ENCODE data around the gene GBGT1. TPM values are rescaled to one million over a fixed set of nuclear protein-coding genes. Genes with fewer than 3 reads are reported as not detected.

Gene GBGT1
- total RNA-seq, 1 experiment from 2014 or later = 16.5 TPM

DNA sequence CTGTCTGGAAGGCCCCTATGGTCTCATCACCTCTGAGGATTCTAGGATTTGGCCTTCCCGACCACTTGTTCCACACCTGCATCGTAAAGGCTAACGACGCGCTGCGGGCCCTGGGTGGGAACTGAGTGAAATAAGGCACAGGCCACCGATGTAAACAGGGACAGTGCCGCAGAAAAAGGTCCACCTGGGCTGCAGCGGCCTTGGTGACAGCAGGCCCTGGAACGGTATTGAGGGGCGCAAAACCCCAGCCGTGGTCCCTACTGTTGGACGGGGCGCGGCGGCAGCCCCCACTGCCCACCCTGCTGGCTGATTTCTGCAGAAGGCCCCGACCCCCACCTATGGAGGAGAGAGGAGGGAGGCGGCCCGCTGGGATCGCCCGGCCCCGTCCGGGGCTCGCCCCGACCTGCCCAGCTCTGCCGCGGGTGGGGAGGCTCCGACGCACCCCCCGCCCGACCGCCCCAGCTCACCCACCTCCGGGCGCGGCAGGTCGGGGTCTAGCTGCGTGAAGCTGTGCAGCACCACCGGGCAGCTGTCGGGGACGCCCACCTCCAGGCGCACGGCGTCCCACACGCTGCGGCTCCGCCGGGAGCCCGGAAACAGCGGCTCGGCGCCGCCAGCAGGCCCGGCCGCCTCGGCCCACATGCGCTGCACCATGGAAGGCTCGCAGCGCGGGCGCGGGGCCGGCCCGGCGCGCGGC is 43.1 kb downstream of the GBGT1 start (continued):
- no peak for TF ChIP-seq ZNF263 (CRISPR knock-in tag; IDR thresholded peaks at IDR 0.05; ENCODE audit: low read depth)
- TF ChIP-seq, protein P1, sequence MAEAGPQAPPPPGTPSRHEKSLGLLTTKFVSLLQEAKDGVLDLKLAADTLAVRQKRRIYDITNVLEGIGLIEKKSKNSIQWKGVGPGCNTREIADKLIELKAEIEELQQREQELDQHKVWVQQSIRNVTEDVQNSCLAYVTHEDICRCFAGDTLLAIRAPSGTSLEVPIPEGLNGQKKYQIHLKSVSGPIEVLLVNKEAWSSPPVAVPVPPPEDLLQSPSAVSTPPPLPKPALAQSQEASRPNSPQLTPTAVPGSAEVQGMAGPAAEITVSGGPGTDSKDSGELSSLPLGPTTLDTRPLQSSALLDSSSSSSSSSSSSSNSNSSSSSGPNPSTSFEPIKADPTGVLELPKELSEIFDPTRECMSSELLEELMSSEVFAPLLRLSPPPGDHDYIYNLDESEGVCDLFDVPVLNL (CRISPR knock-in tag; IDR thresholded peaks at IDR 0.05; ENCODE audit: borderline replicate concordance, low read depth) = peak; percentile 17; the same call in 1 of the 2 replicates
- TF ChIP-seq, protein P2, sequence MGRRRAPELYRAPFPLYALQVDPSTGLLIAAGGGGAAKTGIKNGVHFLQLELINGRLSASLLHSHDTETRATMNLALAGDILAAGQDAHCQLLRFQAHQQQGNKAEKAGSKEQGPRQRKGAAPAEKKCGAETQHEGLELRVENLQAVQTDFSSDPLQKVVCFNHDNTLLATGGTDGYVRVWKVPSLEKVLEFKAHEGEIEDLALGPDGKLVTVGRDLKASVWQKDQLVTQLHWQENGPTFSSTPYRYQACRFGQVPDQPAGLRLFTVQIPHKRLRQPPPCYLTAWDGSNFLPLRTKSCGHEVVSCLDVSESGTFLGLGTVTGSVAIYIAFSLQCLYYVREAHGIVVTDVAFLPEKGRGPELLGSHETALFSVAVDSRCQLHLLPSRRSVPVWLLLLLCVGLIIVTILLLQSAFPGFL (CRISPR knock-in tag; IDR thresholded peaks at IDR 0.05; ENCODE audit: borderline replicate concordance) = no peak
- no peak for TF ChIP-seq ZBTB21 (CRISPR knock-in tag; IDR thresholded peaks at IDR 0.05; ENCODE audit: borderline replicate concordance)
- TF ChIP-seq ZNF232 (CRISPR knock-in tag; IDR thresholded peaks at IDR 0.05) = no peak
- TF ChIP-seq, protein P3, sequence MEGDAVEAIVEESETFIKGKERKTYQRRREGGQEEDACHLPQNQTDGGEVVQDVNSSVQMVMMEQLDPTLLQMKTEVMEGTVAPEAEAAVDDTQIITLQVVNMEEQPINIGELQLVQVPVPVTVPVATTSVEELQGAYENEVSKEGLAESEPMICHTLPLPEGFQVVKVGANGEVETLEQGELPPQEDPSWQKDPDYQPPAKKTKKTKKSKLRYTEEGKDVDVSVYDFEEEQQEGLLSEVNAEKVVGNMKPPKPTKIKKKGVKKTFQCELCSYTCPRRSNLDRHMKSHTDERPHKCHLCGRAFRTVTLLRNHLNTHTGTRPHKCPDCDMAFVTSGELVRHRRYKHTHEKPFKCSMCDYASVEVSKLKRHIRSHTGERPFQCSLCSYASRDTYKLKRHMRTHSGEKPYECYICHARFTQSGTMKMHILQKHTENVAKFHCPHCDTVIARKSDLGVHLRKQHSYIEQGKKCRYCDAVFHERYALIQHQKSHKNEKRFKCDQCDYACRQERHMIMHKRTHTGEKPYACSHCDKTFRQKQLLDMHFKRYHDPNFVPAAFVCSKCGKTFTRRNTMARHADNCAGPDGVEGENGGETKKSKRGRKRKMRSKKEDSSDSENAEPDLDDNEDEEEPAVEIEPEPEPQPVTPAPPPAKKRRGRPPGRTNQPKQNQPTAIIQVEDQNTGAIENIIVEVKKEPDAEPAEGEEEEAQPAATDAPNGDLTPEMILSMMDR (IDR thresholded peaks at IDR 0.05) = no peak

DNA sequence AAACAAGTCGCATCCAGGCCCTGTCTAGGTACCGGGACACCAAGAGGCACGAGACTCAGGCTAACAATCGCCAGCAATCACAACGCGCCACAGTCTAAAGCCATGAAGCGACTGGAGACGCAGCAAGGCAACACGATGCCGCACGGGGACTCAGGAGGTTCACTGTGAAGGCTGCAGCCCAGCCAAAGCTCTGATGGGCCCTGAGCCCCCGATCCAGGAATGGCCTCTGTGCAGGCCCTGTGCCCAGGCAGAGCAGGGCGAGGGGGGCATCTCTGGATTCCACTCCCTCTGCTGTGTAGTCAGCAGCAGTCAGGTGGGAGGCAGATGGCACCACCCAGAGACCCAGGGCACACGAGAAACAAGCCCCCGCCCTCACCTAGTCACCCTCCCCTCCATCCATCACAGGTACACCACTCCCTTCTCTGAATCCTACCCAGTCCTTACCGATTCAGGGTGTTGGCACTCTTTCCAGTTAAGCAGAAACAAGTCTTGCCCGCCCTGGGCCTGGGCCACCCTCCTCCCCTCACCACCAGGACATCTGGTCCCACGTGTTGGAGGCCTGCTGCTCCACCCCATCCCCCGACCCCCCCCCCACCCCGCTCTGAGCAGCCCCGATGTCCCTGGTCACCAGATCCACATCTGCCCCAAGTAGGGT is 43.7 kb downstream of the GBGT1 start:
- ATAC-seq = no peak
- ChIA-PET CTCF (interaction anchor here (1.0 to 6.0 kb wide), 5 partner anchors 10 to 71 kb away, joined by 3 to 70 read pairs (median 8); no protein-coding TSS in a partner anchor), POLR2A (interaction anchor here (1.0 kb wide), 1 partner anchor 24 kb away, joined by 3 read pairs; no protein-coding TSS in a partner anchor)
- no peak for DNase-seq (ENCODE audit: low spot score)
- no peak overlapping the region for H3K27ac Mint-ChIP-seq
- peak overlapping the region; percentile 75 for H3K4me3 Mint-ChIP-seq
- no peak for TF ChIP-seq NR3C1 (CRISPR knock-in tag; conservative IDR thresholded peaks at IDR 0.05; ENCODE audit: low read depth)
- peaks cover 55% of the 10 kb centered on the region for H3K27me3 Mint-ChIP-seq (ENCODE audit: low read depth)
- no peaks in the 10 kb centered on the region for H3K9me3 Mint-ChIP-seq
- peaks cover 12% of the 10 kb centered on the region for H3K4me1 Mint-ChIP-seq
- H3K36me3 Mint-ChIP-seq = no peaks in the 10 kb centered on the region

DNA sequence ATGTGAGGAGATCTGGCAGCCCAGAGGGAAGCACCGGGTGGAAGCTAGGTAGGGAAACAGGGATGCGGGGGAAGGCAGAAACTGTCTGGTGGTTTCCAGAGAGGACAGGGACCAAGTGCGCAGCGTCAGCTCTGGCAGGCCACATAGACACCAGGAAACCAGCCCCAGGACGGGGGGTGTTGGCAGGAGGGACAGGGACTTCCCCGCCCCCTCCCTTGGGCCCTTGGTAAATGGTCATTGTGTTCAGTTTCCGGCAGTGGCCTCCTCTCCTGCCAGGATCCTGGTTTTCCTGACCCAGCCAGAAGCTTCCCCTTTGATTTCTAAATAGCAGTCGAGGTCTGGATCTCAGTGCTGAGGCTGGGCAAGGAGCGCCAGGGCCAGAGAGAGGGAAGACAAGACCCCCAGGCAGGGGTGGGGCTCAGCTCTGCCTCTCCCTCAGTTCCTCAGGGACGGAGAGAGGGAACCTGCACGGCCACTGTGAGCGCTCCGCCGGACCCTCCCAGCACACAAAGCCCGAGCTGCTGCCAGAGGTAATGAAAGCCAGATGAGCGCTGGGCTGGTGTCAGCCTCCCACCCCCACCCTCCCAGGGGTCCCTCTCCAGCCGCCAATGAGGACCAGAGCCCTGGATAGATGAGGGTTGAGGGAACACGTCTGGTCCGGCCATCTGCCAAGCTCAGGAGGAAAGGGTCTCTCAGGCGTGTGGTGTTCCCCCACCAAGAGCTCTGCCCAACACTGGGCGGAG is 44.4 kb downstream of the GBGT1 start:
- H3K4me3 Mint-ChIP-seq = peak overlapping the region; percentile 75
- H3K4me1 Mint-ChIP-seq = peaks cover 12% of the 10 kb centered on the region
- DNase-seq (ENCODE audit: low spot score) (no peak), ATAC-seq (no peak)
- ChIA-PET POLR2A (interaction anchor here (1.0 kb wide), 1 partner anchor 25 kb away, joined by 3 read pairs; no protein-coding TSS in a partner anchor), CTCF (interaction anchor here (1.0 to 6.0 kb wide), 8 partner anchors 10 to 71 kb away, joined by 3 to 70 read pairs (median 6); no protein-coding TSS in a partner anchor)
- H3K27ac Mint-ChIP-seq = no peak overlapping the region
- no peaks in the 10 kb centered on the region for H3K36me3 Mint-ChIP-seq
- peaks cover 51% of the 10 kb centered on the region for H3K27me3 Mint-ChIP-seq (ENCODE audit: low read depth)
- no peaks in the 10 kb centered on the region for H3K9me3 Mint-ChIP-seq
- TF ChIP-seq, protein P4, sequence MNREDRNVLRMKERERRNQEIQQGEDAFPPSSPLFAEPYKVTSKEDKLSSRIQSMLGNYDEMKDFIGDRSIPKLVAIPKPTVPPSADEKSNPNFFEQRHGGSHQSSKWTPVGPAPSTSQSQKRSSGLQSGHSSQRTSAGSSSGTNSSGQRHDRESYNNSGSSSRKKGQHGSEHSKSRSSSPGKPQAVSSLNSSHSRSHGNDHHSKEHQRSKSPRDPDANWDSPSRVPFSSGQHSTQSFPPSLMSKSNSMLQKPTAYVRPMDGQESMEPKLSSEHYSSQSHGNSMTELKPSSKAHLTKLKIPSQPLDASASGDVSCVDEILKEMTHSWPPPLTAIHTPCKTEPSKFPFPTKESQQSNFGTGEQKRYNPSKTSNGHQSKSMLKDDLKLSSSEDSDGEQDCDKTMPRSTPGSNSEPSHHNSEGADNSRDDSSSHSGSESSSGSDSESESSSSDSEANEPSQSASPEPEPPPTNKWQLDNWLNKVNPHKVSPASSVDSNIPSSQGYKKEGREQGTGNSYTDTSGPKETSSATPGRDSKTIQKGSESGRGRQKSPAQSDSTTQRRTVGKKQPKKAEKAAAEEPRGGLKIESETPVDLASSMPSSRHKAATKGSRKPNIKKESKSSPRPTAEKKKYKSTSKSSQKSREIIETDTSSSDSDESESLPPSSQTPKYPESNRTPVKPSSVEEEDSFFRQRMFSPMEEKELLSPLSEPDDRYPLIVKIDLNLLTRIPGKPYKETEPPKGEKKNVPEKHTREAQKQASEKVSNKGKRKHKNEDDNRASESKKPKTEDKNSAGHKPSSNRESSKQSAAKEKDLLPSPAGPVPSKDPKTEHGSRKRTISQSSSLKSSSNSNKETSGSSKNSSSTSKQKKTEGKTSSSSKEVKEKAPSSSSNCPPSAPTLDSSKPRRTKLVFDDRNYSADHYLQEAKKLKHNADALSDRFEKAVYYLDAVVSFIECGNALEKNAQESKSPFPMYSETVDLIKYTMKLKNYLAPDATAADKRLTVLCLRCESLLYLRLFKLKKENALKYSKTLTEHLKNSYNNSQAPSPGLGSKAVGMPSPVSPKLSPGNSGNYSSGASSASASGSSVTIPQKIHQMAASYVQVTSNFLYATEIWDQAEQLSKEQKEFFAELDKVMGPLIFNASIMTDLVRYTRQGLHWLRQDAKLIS (CRISPR knock-in tag; IDR thresholded peaks at IDR 0.05; ENCODE audit: borderline replicate concordance) = no peak
- TF ChIP-seq SMAD3 (CRISPR knock-in tag; IDR thresholded peaks at IDR 0.05; ENCODE audit: borderline replicate concordance) = no peak
- no peak for TF ChIP-seq ZNF317 (CRISPR knock-in tag; IDR thresholded peaks at IDR 0.05; ENCODE audit: borderline replicate concordance, low read depth)
- TF ChIP-seq, protein P3 (IDR thresholded peaks at IDR 0.05) = no peak
- TF ChIP-seq, protein P5, sequence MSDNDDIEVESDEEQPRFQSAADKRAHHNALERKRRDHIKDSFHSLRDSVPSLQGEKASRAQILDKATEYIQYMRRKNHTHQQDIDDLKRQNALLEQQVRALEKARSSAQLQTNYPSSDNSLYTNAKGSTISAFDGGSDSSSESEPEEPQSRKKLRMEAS (CRISPR knock-in tag; IDR thresholded peaks at IDR 0.05) = no peak
- TF ChIP-seq, protein P6, sequence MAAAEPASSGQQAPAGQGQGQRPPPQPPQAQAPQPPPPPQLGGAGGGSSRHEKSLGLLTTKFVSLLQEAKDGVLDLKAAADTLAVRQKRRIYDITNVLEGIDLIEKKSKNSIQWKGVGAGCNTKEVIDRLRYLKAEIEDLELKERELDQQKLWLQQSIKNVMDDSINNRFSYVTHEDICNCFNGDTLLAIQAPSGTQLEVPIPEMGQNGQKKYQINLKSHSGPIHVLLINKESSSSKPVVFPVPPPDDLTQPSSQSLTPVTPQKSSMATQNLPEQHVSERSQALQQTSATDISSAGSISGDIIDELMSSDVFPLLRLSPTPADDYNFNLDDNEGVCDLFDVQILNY (CRISPR knock-in tag; IDR thresholded peaks at IDR 0.05) = no peak
- no peak for TF ChIP-seq ATF1 (CRISPR knock-in tag; IDR thresholded peaks at IDR 0.05)
- TF ChIP-seq, protein P7, sequence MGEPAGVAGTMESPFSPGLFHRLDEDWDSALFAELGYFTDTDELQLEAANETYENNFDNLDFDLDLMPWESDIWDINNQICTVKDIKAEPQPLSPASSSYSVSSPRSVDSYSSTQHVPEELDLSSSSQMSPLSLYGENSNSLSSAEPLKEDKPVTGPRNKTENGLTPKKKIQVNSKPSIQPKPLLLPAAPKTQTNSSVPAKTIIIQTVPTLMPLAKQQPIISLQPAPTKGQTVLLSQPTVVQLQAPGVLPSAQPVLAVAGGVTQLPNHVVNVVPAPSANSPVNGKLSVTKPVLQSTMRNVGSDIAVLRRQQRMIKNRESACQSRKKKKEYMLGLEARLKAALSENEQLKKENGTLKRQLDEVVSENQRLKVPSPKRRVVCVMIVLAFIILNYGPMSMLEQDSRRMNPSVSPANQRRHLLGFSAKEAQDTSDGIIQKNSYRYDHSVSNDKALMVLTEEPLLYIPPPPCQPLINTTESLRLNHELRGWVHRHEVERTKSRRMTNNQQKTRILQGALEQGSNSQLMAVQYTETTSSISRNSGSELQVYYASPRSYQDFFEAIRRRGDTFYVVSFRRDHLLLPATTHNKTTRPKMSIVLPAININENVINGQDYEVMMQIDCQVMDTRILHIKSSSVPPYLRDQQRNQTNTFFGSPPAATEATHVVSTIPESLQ (CRISPR knock-in tag; IDR thresholded peaks at IDR 0.05) = no peak

All from WTC11 (cell line).